Skeletal muscle cell (primary cell): ENCODE results near the gene DNMT1.

Experiments
- DNase-seq: peaks from one replicate; pipeline ENCODE4 v3.0.0-alpha.2; 2010; ENCODE audit warnings: low read depth
- H3K4me3 ChIP-seq: 2 replicates; pipeline ENCODE4 v1.5.1; 2011; ENCODE audit warnings: low read depth, mild to moderate bottlenecking, control low read depth, low read length, moderate library complexity

DNMT1 gene

DNA sequence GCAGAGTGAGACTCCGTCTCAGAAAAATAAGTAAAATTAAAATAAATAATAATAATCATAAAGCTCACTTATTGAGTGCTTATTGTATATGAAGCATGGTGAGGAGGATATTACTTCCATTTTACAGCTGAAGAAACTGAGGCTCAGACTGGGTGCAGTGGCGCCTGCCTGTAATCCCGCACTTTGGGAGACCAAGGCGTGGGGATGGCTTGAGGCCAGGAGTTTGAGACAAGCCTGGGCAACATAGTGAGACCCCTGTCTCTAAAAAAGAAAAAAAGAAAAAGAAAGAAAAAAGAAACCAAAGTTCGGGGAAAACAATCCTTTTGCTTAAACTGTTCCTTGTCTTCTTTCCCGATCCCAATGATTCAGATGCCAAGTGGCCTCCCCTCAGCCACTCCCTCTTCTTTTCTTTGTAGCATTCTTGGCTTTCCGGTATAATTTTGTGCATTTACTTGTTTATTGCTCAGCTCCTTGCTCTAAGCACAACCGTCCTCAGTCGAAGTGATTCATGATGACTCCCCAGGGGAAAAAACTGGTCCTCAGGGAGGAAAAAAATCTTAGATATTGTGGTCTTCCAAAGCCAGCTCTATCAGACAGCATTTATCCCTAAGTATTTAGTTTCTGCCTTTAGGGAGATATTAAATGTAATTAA lies 74.1 kb downstream of the DNMT1 start:
- peak; percentile 65 for DNase-seq
- H3K4me3 ChIP-seq: no peak overlapping the region

DNA sequence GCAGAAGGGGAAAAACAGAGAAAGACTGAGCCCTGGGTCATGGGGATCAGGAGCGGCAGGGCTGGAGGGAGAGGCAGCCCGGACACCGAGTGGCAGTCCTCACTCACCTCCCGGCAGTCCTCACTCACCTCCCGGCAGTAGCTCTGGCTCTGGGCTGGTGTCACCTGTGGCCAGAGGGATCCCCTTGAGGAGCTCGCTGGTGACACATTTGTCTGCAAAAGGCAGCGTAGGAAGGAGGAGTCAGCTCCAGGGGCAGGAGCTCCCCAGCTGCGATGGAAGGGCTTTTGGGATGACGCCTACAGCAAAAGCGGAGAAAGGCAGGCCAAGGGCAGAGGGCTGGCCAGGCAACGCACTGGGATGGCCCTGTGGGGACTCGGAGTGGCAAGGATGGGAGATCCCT lies 75.8 kb downstream of the DNMT1 start:
- no peak for DNase-seq
- H3K4me3 ChIP-seq: peak overlapping the region; percentile 97

GRCh38 chr19:10116866-10117616 lies 77.7 kb downstream of the DNMT1 start:
- H3K4me3 ChIP-seq: no peak overlapping the region
- no peak for DNase-seq

GRCh38 chr19:10116085-10116865 lies 78.5 kb downstream of the DNMT1 start:
- no peak for DNase-seq
- H3K4me3 ChIP-seq: no peak overlapping the region

- H3K4me3 ChIP-seq: no peak overlapping the region
- DNase-seq: no peak
These were observed 79.2 kb downstream of the DNMT1 start for GRCh38 chr19:10115392-10116084.

- no peak for DNase-seq
- no peak overlapping the region for H3K4me3 ChIP-seq
These were observed 79.9 kb downstream of the DNMT1 start for GRCh38 chr19:10114651-10115391.

DNA sequence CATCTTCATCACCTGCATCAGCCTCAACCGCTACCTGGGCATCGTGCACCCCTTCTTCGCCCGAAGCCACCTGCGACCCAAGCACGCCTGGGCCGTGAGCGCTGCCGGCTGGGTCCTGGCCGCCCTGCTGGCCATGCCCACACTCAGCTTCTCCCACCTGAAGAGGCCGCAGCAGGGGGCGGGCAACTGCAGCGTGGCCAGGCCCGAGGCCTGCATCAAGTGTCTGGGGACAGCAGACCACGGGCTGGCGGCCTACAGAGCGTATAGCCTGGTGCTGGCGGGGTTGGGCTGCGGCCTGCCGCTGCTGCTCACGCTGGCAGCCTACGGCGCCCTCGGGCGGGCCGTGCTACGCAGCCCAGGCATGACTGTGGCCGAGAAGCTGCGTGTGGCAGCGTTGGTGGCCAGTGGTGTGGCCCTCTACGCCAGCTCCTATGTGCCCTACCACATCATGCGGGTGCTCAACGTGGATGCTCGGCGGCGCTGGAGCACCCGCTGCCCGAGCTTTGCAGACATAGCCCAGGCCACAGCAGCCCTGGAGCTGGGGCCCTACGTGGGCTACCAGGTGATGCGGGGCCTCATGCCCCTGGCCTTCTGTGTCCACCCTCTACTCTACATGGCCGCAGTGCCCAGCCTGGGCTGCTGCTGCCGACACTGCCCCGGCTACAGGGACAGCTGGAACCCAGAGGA lies 80.6 kb downstream of the DNMT1 start:
- no peak overlapping the region for H3K4me3 ChIP-seq
- no peak for DNase-seq

- H3K4me3 ChIP-seq: no peak overlapping the region
- no peak for DNase-seq
These were observed 81.2 kb downstream of the DNMT1 start for GRCh38 chr19:10113592-10113963.

GRCh38 chr19:10112895-10113591 lies 81.7 kb downstream of the DNMT1 start:
- H3K4me3 ChIP-seq: no peak overlapping the region
- no peak for DNase-seq

GRCh38 chr19:10112037-10112761 lies 82.6 kb downstream of the DNMT1 start:
- DNase-seq: no peak
- no peak overlapping the region for H3K4me3 ChIP-seq

- no peak within 1 kb of the TSS for H3K4me3 ChIP-seq
- DNase-seq: no peak
These were observed 83.3 kb downstream of the DNMT1 start, which contains the start of gene P2RY11 for GRCh38 chr19:10111405-10111811. Gene P2RY11, plus strand, starts transcription at chr19:10111693. Its CDS starts 29 bp downstream, at chr19:10111722.

DNA sequence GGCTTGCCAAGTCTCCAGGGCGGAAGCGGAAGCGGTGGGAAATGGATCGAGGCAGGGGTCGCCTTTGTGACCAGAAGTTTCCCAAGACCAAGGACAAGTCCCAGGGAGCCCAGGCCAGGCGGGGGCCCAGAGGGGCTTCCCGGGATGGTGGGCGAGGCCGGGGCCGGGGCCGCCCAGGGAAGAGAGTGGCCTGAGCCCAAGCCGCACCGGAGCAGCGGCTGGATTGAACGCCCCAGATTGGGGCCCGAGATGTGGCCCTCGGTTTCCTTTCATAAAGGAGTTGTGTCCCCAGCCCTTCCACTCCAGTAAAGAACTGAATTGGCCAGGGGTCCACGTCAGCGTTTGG lies 83.8 kb downstream of the DNMT1 start:
- no peak for DNase-seq

GRCh38 chr19:10110076-10110971 lies 84.4 kb downstream of the DNMT1 start:
- DNase-seq: no peak
- no peak overlapping the region for H3K4me3 ChIP-seq

More for the DNA sequence above, 83.8 kb downstream of the DNMT1 start:
- no peak overlapping the region for H3K4me3 ChIP-seq

DNA sequence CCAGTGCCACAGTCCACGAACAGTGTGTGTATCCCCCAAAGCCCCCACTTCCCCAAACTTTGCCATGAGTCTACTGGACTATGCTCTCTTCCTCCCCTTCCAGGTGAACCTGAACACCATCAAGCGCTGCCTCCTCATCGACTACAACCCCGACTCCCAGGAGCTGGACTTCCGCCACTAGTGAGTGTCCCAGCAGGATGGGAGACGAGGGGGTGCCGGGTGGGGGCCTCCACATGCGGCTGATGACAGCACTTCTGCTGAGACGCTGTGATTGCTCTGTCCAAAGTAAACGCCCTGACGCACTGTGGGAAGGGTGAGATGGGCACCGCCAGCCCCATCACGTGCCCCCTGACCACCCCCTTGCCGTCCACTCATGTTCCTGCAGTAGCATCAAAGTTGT lies 85.2 kb downstream of the DNMT1 start:
- H3K4me3 ChIP-seq: no peak overlapping the region
- no peak for DNase-seq

DNA sequence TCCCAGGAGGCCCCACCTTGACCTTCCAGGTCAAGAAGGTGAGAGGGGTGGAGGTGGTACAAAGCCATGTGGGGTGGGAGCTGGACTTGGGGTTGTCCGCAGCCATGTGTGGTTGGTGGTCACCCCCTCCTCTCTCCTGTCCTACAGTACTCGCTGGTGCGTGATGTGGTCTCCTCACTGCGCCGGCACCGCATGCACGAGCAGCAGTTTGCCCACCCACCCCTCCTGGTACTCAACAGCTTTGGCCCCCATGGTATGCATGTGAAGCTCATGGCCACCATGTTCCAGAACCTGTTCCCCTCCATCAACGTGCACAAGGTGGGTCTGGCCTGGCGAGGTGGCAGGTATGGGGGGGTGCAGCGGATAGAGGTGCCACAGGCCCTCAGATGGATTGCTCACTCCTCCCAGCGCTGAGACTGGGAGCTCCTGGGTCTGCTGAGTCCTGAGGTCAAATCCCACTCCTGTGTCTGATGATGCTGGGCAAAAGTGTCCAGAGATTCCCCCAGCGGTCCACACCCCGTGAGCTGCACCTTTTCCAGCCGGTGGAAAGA lies 86.9 kb downstream of the DNMT1 start:
- peak overlapping the region; percentile 70 for H3K4me3 ChIP-seq

GRCh38 chr19:10107254-10107653 lies 87.5 kb downstream of the DNMT1 start:
- no peak for DNase-seq
- peak overlapping the region; percentile 70 for H3K4me3 ChIP-seq

More for the DNA sequence above, 86.9 kb downstream of the DNMT1 start:
- no peak for DNase-seq
